IMR-90 (cell line): ENCODE results near the gene ASRGL1. TPM values are rescaled to one million over a fixed set of nuclear protein-coding genes. Genes with fewer than 3 reads are reported as not detected.

Source experiments
- ATAC-seq: fragments of 200-7000 bp; cut with Tn5 transposase; 2 replicates; pipeline ENCODE4 v1.9.1; 2020; ENCODE audit warnings: low read depth, mild to moderate bottlenecking, moderate library complexity
- BruUV-seq: library from RNA; stranded (reverse); fragments of 400-500 nt; replicated peaks from 2 replicates; lab custom pipeline; 2021; lab: Mats Ljungman, UMichigan
- CTCF ChIA-PET: fragments of 300-600 bp; formaldehyde crosslinking; extraction: SDS; loops from one replicate; lab custom pipeline; 2021; ENCODE audit warnings: antibody characterized with exemption; lab: Yijun Ruan, JAX
- POLR2A ChIA-PET: fragments of 300-600 bp; sonication (Branson Sonifier 250); formaldehyde crosslinking; loops from one replicate; lab custom pipeline; 2022; ENCODE audit warnings: antibody characterized with exemption; ENCODE audit not compliant: unreplicated experiment; lab: Charles Lee
- DNase-seq: peaks from one replicate; pipeline ENCODE4 v3.0.0; 2013
- H2AFZ ChIP-seq: replicated peaks from 2 replicates; pipeline ENCODE3; 2013; ENCODE audit warnings: low read length, mild to moderate bottlenecking; ENCODE audit not compliant: poor library complexity
- H2AK5ac ChIP-seq: 2 replicates; pipeline ENCODE4 v1.6.1; 2013; ENCODE audit warnings: low read depth, low read length, inconsistent platforms
- H2AK9ac ChIP-seq: replicated peaks from 2 replicates; pipeline ENCODE3; 2013; ENCODE audit warnings: mild to moderate bottlenecking, low read depth, low read length, moderate library complexity; ENCODE audit not compliant: poor library complexity
- H2BK120ac ChIP-seq: 2 replicates; pipeline ENCODE4 v1.6.1; 2013; ENCODE audit warnings: low read depth, low read length, inconsistent platforms
- H2BK15ac ChIP-seq: 3 replicates; pipeline ENCODE4 v1.6.1; 2013; ENCODE audit warnings: low read depth, low read length, inconsistent platforms
- H2BK20ac ChIP-seq: 2 replicates; pipeline ENCODE4 v1.6.1; 2013; ENCODE audit warnings: low read depth, mild to moderate bottlenecking, inconsistent platforms, low read length, moderate library complexity
- H2BK5ac ChIP-seq: 2 replicates; pipeline ENCODE4 v1.6.1; 2013; ENCODE audit warnings: mild to moderate bottlenecking, low read depth, low read length, inconsistent platforms; ENCODE audit not compliant: poor library complexity, severe bottlenecking
- H3K14ac ChIP-seq: replicated peaks from 2 replicates; pipeline ENCODE4 v1.6.1; 2013; ENCODE audit warnings: low read depth, low read length, inconsistent platforms
- H3K18ac ChIP-seq: 2 replicates; pipeline ENCODE4 v1.6.1; 2013; ENCODE audit warnings: low read depth, low read length, control low read depth
- H3K23ac ChIP-seq: 2 replicates; pipeline ENCODE4 v1.6.1; 2013; ENCODE audit warnings: low read depth, low read length, inconsistent platforms
- H3K27ac ChIP-seq: 2 replicates; pipeline ENCODE4 v1.5.1; 2013; ENCODE audit warnings: mild to moderate bottlenecking, control low read depth, low read length; ENCODE audit not compliant: insufficient read depth
- H3K27me3 ChIP-seq: 2 replicates; pipeline ENCODE4 v1.6.1; 2013; ENCODE audit warnings: low read length; ENCODE audit not compliant: control insufficient read depth, insufficient read depth
- H3K36me3 ChIP-seq: 2 replicates; pipeline ENCODE4 v1.6.1; 2013; ENCODE audit warnings: low read length, mixed read lengths; ENCODE audit not compliant: control insufficient read depth, insufficient read depth
- H3K4ac ChIP-seq: 2 replicates; pipeline ENCODE4 v1.6.1; 2013; ENCODE audit warnings: low read depth, low read length, inconsistent platforms
- H3K4me1 ChIP-seq: 2 replicates; pipeline ENCODE4 v1.6.1; 2013; ENCODE audit warnings: low read length, mixed read lengths; ENCODE audit not compliant: control insufficient read depth, insufficient read depth
- H3K4me2 ChIP-seq: 2 replicates; pipeline ENCODE4 v1.6.1; 2013; ENCODE audit warnings: low read depth, mild to moderate bottlenecking, control low read depth, low read length, moderate library complexity
- H3K4me3 ChIP-seq: 2 replicates; pipeline ENCODE4 v1.5.1; 2013; ENCODE audit warnings: low read depth, mild to moderate bottlenecking, control low read depth, low read length, moderate library complexity; ENCODE audit not compliant: insufficient read depth
- H3K56ac ChIP-seq: 2 replicates; pipeline ENCODE4 v1.6.1; 2013; ENCODE audit warnings: low read length, inconsistent platforms; ENCODE audit not compliant: insufficient read depth; ENCODE audit errors: extremely low read depth
- H3K79me1 ChIP-seq, 2 experiments: 2 replicates each; pipeline ENCODE4 v1.6.1; 2013; ENCODE audit warnings: low read length in 2 of 2, inconsistent platforms in 1 of 2, low read depth in 1 of 2
- H3K9ac ChIP-seq: 2 replicates; pipeline ENCODE4 v1.6.1; 2013; ENCODE audit warnings: low read depth, low read length, control low read depth
- H3K9me1 ChIP-seq: 2 replicates; pipeline ENCODE4 v1.6.1; 2013; ENCODE audit warnings: low read length, inconsistent platforms; ENCODE audit not compliant: insufficient read depth
- H3K9me3 ChIP-seq: 2 replicates; pipeline ENCODE4 v1.6.1; 2013; ENCODE audit warnings: low read length; ENCODE audit not compliant: control insufficient read depth, insufficient read depth
- H4K20me1 ChIP-seq: 2 replicates; pipeline ENCODE4 v1.6.1; 2013; ENCODE audit warnings: low read length, inconsistent platforms; ENCODE audit not compliant: insufficient read depth
- H4K5ac ChIP-seq: 2 replicates; pipeline ENCODE4 v1.6.1; 2013; ENCODE audit warnings: mild to moderate bottlenecking, low read depth, low read length, control low read depth
- H4K8ac ChIP-seq, 2 experiments: 2 replicates each; pipeline ENCODE4 v1.6.1; 2013; ENCODE audit warnings: low read depth in 2 of 2, low read length in 2 of 2, control low read depth in 1 of 2, inconsistent platforms in 1 of 2
- H4K91ac ChIP-seq: 2 replicates; pipeline ENCODE4 v1.6.1; 2013; ENCODE audit warnings: low read depth, low read length, inconsistent platforms; ENCODE audit not compliant: insufficient read depth
- CEBPB ChIP-seq: IDR thresholded peaks from 2 replicates; pipeline ENCODE4 v1.6.1; 2012; ENCODE audit warnings: low read depth, low read length, improper control_type of control experiment
- MAZ ChIP-seq: IDR thresholded peaks from 2 replicates; pipeline ENCODE4 v1.6.1; 2012; ENCODE audit warnings: low read depth, mild to moderate bottlenecking, low read length, improper control_type of control experiment, moderate library complexity, borderline replicate concordance
- POLR2A ChIP-seq: IDR thresholded peaks from 2 replicates; pipeline ENCODE4 v1.6.1; 2012; ENCODE audit warnings: mild to moderate bottlenecking, low read depth, low read length
- WGBS, 2 experiments: methylation state at CpG; one replicate each; pipeline versions ENCODE4 v1.1.5 to v1.1.7; 2013; ENCODE audit warnings: missing lambda C conversion rate in 2 of 2; ENCODE audit not compliant: insufficient read length in 1 of 2; ENCODE audit errors: extremely low coverage in 2 of 2; 5-methylcytosine and 5-hydroxymethylcytosine counted together
- dilution Hi-C: fragments of 300-500 bp; cut with HindIII; formaldehyde crosslinking; loops from one replicate; pipeline ENCODE4 v1.14.3; 2018; ENCODE audit warnings: low sequenced_read_pairs; ENCODE audit not compliant: unreplicated experiment
- in situ Hi-C: fragments of 300-500 bp; cut with MboI; formaldehyde crosslinking; loops from 3 replicates; pipeline ENCODE4 v1.14.3; 2019; ENCODE audit warnings: low sequenced_read_pairs, inconsistent platforms, mixed read lengths
- intact Hi-C: fragments of 100-400 bp; cut with micrococcal nuclease; formaldehyde crosslinking; loops from 2 replicates; pipeline ENCODE4 v1.10.0; 2022
- polyA plus RNA-seq, 3 experiments: library from polyadenylated mRNA; depleted of rRNA; stranded (reverse); fragments of >200 nt; gene quantifications; 2 replicates each; pipeline ENCODE4 v1.2.3, GENCODE V29; 2012; ENCODE audit warnings: low replicate concordance in 1 of 3
- total RNA-seq: library from RNA; depleted of rRNA; stranded (reverse); fragments of >200 nt; gene quantifications from 2 replicates; pipeline ENCODE4 v1.2.3, GENCODE V29; 2012

The ASRGL1 gene
- total and polyA plus RNA-seq, 2 of the 4 experiments (the other 2 are of a cell fraction) = 0.72 TPM; not detected in 1

DNA sequence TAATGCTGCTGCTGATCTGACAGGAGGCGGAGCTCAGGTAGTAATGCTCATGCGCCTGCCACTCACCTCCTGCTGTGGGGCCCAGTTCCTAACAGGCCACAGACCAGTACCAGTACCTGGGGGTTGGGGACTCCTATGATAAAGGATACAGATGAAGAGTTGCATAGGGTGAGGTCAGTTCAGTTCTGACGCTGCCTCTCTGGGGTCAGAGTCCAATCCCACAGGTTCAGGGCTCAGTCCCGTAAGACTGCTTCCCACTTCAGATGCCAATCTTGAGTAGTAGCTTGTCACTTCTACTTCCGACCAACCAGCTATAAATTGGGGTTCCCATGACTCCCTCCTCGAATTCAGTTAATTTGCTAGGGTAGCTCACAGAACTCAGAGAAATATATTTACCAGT, 8.6 kb downstream of the ASRGL1 start:
- no peaks in the 10 kb centered on the region for H3K9me3 ChIP-seq
- peaks cover 2% of the 10 kb centered on the region; the same call in 1 of the 2 replicates for H3K27me3 ChIP-seq
- CTCF ChIA-PET = no interaction called here
- H4K5ac ChIP-seq = no peak overlapping the region
- no peak overlapping the region for H3K4me2 ChIP-seq
- H3K18ac ChIP-seq = no peak overlapping the region
- intact Hi-C loops = no loop called here
- H4K8ac ChIP-seq = no peak overlapping the region
- POLR2A ChIA-PET = no interaction called here
- no CpG with 5 or more reads among the region's 6 CpGs for WGBS, 2 experiments
- no peak overlapping the region for H3K4me3 ChIP-seq
- dilution Hi-C loops = no loop called here
- no peaks in the 10 kb centered on the region for H3K9me1 ChIP-seq
- H3K14ac ChIP-seq = no peak overlapping the region
- no peak overlapping the region for H3K4ac ChIP-seq
- no peak overlapping the region for H3K9ac ChIP-seq
- H4K91ac ChIP-seq = no peak overlapping the region
- H2AK9ac ChIP-seq = no peak overlapping the region
- no peak overlapping the region for H2BK5ac ChIP-seq
- no peak overlapping the region for H3K27ac ChIP-seq
- H3K56ac ChIP-seq = no peak overlapping the region
- H2AFZ ChIP-seq = no peak overlapping the region
- no peaks in the 10 kb centered on the region for H3K36me3 ChIP-seq
- no peak overlapping the region for H2BK15ac ChIP-seq
- no peak overlapping the region for H2BK20ac ChIP-seq
- H2AK5ac ChIP-seq = no peak overlapping the region
- TF ChIP-seq POLR2A (no peak), MAZ (no peak), CEBPB (no peak)
- in situ Hi-C loops = no loop called here
- H3K4me1 ChIP-seq = no peaks in the 10 kb centered on the region
- H4K20me1 ChIP-seq = no peaks in the 10 kb centered on the region
- ATAC-seq (no peak), DNase-seq (no peak)
- BruUV-seq = no TSS peak
- H3K23ac ChIP-seq = no peak overlapping the region
- H3K79me1 ChIP-seq = no peaks in the 10 kb centered on the region
- H2BK120ac ChIP-seq = no peak overlapping the region
